ENCODE results near the gene PARP6. TPM values are rescaled to one million over a fixed set of nuclear protein-coding genes. Genes with fewer than 3 reads are reported as not detected.

The PARP6 gene
- total and polyA plus RNA-seq, 9 of the 15 experiments (the other 6 are each of a cell fraction or from before 2014, with no cell fraction given) = 14.8 to 83.2 (median 28.3) TPM

DNA sequence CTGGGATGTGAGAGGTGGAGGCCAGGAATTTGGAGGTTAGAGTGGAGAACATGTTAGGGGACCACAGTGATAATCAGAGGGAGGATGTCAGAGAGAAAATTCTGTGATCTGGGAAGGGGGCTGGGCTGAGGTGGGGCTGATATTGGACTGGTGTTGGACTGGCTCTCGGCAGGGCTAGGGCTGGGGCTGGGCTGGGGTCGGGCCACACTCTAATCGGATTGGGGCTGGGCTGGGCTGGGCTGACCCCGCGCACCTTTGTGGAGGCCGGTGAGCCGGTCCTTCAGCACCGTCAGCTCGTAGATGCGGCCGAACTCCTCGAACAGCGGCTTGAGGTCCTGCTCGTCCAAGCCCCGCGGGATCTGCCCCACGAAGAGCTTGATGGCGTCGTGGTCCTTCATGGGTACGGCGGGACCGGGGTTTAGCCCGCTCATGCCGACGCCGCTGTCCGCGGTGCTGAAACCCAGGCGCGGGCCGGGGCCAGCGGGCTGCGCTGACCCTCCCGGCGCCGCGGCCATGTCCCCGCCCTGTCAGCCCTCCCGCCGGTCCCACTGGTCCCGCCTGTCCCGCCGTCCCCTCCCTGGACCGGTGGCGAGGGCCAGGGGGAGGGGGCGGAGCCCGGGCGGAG, 47.1 kb upstream of the PARP6 start (continued):
- TF ChIP-seq ZNF644 (tag; IDR thresholded peaks at IDR 0.05; ENCODE audit: low read depth) (no peak), NFIX (CRISPR knock-in tag; IDR thresholded peaks at IDR 0.05; ENCODE audit: low read depth) (no peak), MAZ (CRISPR knock-in tag; conservative IDR thresholded peaks at IDR 0.05 in 1 of 2, IDR thresholded peaks at IDR 0.05 in 1 of 2) (peak in 1 of 2 experiments; percentile 83; a peak in 2 of 4 replicates), CSDE1 (IDR thresholded peaks at IDR 0.05) (no peak), FUS (optimal IDR thresholded peaks at IDR 0.05; ENCODE audit: low read depth, low read length) (no peak), ZMIZ1 (IDR thresholded peaks at IDR 0.05; ENCODE audit: low read depth in 2 of 2, low read length in 2 of 2) (0 out of 4 replicates have a peak, but pooled peaks of 1 of the 2 experiments have one; percentile 24), RREB1 (CRISPR knock-in tag; IDR thresholded peaks at IDR 0.05) (no peak), CBFA2T3 (IDR thresholded peaks at IDR 0.05) (no peak), MTA3 (IDR thresholded peaks at IDR 0.05; ENCODE audit: borderline replicate concordance) (no peak), CXXC5 (CRISPR knock-in tag; IDR thresholded peaks at IDR 0.05) (peak; percentile 65), TCF7L2 (IDR thresholded peaks at IDR 0.05; ENCODE audit: low read depth, low read length) (no peak), VEZF1 (CRISPR knock-in tag; IDR thresholded peaks at IDR 0.05) (no peak)
- TF ChIP-seq, protein P1, sequence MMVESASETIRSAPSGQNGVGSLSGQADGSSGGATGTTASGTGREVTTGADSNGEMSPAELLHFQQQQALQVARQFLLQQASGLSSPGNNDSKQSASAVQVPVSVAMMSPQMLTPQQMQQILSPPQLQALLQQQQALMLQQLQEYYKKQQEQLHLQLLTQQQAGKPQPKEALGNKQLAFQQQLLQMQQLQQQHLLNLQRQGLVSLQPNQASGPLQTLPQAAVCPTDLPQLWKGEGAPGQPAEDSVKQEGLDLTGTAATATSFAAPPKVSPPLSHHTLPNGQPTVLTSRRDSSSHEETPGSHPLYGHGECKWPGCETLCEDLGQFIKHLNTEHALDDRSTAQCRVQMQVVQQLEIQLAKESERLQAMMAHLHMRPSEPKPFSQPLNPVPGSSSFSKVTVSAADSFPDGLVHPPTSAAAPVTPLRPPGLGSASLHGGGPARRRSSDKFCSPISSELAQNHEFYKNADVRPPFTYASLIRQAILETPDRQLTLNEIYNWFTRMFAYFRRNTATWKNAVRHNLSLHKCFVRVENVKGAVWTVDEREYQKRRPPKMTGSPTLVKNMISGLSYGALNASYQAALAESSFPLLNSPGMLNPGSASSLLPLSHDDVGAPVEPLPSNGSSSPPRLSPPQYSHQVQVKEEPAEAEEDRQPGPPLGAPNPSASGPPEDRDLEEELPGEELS (CRISPR knock-in tag; IDR thresholded peaks at IDR 0.05; ENCODE audit: borderline replicate concordance) = peak; percentile 97; the same call in 1 of the 2 replicates
